DMS79 (cell line): ENCODE data around the gene TMPRSS5.
"Not testable (repeated sequence)": the region's sequence is repeated elsewhere in the genome, so short reads cannot be mapped to it uniquely, and the experiment has no call there.

Source experiments
- DNase-seq: peaks from one replicate; lab custom pipeline; 2025; lab: John Stamatoyannopoulos, UW

Gene TMPRSS5

DNA sequence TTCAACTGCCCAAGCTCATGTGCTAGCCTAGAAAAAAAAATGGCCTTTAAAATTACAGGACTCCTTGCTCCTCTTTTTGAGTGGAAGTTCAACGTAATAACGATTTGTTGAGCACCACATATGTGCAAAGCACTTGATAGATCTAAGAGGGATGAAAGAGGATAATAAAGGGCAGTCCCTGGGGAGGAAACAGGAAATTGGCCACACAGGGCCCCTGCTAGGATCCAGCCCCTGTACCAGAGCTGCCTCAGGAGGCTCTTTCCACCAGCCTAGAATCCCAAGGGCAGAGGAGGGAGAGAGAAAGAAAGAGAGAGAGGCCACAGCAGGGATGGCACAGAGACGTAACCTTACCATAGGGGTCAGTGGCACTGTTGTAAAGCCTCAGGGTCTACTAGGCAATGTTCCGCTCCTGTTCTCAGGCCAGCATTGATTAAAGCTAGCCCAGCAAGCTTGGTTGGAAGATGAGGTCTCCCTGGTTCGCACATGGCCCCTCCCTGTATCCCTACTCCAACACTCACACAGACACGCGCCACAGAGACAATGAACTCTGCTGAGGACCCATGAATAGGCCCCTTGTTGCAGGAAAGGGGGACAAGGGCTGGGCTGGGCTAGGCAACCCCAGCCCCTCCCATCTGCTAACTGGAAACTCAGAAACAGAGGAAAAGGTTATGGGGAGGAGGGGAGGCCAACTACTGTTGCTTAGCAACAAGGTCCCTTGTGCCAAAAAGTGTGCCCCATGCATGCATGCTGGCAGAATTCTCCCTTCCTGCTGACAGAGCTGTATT is at the start of gene TMPRSS5:
TMPRSS5 (minus strand) TSS at position 438 of the 785 bp plus-strand sequence; CDS start at position 354, 84 bp downstream.
- no peak for DNase-seq

DNA sequence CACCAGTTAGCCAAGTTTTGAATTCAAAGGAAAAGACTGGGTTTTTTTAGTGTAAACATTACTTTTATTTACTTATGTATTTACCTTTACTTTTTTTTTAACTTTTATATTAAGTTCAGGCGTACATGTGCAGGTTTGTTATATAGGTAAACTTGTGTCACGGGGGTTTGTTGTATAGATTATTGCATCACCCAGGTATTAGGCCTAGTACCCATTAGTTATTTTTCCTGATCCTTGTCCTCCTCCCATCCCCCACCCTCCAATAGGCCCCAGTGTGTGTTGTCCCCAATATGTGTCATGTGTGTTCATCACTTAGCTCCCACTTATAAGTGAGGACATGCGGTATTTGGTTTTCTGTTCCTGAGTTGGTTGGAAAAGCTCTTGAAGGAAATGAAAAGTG is 46.8 kb upstream of the TMPRSS5 start:
- DNase-seq: no peak

DNA sequence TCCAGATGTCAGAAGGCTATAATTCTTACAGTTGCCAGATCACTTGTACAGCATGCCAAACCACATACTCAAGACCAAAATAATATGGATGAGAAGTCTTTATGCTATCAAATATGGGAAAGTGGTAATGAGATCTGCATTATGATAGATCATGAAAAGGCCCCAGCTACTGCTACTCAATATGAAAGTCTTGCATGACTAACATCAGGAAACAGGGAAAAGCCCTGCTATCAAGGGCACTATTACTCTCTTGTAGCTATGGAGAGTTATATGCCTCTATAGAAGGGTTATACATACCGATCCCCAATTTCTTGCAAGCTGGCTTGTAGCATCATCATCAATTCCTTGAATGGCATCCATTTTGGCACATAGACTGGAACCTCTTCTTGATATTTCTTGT is 30.2 kb upstream of the TMPRSS5 start:
- no peak for DNase-seq

GRCh38 chr11:113732092-113732491 is 26.0 kb upstream of the TMPRSS5 start:
- no peak for DNase-seq

- peak; percentile 26 for DNase-seq
Measured at GRCh38 chr11:113730887-113731726, 25.0 kb upstream of the TMPRSS5 start.

DNA sequence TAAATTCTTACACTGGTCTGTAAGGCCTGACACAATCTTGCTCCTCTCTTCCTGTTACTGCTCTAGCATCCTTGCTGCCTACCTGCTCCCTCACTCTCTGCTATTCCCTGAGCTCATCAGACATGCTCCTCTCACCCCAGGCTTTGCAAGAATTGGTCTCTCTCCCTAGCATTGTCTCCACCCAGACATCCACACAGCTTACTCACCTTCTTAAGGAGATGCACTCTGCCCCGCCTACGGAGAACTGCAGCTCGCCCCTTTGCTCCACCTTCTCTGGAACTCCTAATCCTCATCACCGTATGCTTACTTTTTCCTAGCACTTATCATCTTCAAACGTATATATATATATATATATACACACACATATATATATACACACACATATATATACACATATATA is 23.3 kb upstream of the TMPRSS5 start:
- no peak for DNase-seq

DNA sequence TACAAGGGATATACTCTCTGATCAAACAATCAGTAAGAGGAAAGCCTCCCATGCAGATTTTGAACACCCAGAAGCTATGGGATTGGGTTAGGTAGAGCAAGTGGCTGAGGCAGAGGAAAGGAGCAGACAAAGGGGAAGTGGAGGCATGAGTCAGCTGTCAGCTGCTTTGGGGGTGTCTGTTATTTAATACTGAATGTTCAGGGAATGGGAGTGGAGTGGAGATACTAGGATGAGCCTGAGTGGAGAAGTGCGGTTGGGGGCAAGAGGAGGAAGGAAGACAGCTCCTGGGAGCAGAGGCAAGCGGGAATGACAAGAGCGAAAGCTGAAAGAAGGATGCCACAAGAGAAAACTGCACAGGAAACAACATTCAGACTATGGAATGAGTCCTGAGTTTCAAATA is 22.7 kb upstream of the TMPRSS5 start:
- no peak for DNase-seq

DNA sequence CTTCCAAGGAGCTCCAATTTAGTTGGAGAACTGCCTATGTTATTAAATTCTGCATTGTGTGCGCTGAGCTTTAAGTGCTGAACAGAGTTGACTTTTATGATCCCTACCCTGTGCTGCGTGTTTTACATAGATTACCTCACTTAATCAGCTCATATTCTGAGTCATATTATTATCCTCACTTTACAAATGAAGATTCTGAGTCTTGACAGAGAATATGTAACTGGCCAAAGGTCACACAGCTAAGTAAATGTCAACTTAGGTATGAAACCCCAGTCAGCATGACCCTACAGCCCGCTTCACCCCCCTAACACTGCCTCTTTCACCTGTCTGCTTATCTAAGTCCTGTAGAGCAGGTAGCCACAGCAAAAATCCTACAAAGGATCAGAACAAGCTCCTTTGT is 19.8 kb upstream of the TMPRSS5 start:
- no peak for DNase-seq

DNA sequence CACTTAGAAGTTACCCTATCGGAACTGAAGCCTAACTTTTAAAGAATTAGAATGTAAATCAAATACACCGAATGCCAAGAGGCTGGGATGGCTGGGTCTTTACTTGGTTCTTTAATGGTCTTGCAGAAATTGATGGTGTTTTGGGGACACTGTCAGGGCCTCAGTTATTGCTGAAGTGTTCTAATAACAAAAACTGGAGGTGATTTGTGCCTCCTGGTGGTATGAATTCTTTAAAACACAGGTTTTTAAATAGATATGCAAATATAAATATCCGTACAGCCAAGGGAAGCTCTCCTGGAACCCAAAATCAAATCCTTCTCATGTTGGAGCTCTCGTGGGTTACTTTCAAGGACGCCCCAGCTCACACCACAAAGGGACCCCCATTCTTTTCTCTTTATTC is 19.3 kb upstream of the TMPRSS5 start:
- DNase-seq: no peak

GRCh38 chr11:113724778-113725177 is 18.7 kb upstream of the TMPRSS5 start:
- no peak for DNase-seq

GRCh38 chr11:113723787-113724186 is 17.7 kb upstream of the TMPRSS5 start:
- DNase-seq: no peak

- DNase-seq: no peak
Measured at GRCh38 chr11:113722934-113723333, 16.8 kb upstream of the TMPRSS5 start.

DNA sequence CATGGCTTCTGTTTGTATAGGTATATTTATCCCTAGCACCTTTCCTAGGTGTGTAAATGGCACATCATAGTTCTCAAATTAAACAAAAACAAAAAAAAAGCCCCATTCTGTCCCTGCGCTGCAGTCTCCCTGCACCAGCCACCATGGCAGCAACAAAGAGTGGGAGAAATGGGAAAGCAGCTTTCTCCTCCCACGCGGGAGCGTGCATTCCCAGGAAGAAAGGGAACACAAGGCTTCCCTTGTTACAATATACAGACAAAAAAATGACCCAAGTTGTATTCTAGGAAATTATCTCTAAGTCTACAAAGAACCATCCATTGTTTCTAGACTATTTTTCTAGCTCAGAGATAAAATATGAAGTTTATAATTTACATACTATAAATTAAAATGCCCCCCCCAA is 16.1 kb upstream of the TMPRSS5 start:
- no peak for DNase-seq

DNA sequence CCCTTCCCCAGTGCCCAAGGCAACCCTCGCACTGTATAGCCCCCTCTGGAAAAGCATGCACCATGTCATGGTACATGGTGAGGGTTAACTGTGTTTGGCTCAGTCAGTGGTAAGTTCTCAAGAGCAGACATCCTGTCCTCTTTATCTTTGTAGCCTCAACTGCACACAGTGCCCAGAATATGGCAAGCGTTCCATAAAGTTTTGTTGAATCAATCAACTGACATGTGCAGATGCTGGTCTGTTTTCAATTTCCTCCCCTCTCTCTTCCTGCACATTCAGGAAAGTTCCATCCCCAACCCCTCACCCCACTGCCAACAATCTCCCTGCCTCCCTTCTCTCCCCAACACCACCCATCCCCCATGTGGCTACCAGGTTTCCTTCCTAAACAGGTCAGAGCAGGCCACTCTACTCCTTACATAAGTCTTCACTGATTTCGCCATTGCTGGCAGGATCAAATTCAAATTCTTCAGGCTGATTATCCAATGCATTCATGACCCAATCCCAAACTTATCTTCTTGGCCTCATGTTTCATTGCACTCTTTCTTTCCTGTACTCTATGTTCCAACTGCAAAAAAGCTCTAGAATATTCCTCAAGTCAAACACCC is 15.5 kb upstream of the TMPRSS5 start:
- DNase-seq: no peak

GRCh38 chr11:113720478-113720877 is 14.4 kb upstream of the TMPRSS5 start:
- DNase-seq: not testable (repeated sequence)

DNA sequence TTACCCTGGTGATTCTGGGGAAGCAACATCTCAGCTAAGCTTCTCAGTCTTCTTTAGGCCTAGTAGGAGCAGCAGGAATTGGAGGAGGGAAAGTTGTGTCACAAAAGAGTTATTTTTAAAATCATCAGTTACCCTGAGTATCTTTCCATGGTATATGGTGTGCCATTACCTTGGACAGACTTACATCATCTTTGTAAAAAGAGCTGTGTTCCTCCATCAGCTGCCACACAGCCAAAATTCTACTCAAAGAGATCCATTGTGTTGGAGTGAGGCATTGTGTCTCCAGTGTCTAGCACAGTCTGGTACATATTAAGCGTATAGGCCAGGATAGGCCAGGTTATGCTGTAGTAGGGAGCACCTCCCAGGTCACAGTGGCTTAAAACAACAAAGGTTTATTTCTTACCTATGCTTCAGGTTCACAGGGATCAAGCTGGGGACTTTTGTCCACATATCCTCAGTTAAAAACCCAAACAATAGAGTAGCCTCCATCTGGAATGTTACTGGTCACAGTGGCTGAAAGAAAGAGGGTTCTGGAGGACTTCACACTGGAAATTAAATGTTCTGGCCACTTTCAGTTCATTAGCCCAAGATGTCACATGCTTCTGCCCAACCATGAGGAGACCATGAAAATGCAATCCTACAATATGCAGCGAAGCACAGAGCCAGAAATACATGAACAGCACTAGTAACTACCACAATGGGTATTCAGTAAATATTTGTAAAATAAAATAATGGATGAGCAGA is 9.9 kb upstream of the TMPRSS5 start:
- peak; percentile 82 for DNase-seq

- DNase-seq: no peak
Measured at GRCh38 chr11:113715273-113715672, 9.2 kb upstream of the TMPRSS5 start.

- no peak for DNase-seq
Measured at GRCh38 chr11:113710989-113711388, 4.9 kb upstream of the TMPRSS5 start.

- DNase-seq: not testable (repeated sequence)
Measured at GRCh38 chr11:113703551-113703950, 2.6 kb downstream of the TMPRSS5 start.

DNA sequence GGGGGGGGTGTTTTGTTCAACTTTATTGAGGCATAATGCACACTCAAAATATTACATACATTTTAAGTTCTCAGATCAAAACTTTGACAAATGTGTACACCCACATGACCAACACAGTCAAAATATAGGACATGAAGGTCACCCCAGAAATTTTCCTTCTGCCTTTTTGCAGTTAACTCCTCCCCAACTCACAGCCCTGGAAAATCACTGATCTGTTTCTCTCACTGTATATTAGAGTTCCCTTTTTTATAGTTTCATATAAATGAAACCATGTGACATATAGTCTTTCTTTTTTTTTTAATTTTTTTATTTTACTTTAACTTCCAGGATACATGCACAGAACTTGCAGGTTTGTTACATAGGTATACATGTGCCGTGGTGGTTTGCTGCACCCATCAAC is 4.6 kb downstream of the TMPRSS5 start:
- no peak for DNase-seq

- DNase-seq: no peak
Measured at GRCh38 chr11:113698515-113698914, 7.6 kb downstream of the TMPRSS5 start.

DNA sequence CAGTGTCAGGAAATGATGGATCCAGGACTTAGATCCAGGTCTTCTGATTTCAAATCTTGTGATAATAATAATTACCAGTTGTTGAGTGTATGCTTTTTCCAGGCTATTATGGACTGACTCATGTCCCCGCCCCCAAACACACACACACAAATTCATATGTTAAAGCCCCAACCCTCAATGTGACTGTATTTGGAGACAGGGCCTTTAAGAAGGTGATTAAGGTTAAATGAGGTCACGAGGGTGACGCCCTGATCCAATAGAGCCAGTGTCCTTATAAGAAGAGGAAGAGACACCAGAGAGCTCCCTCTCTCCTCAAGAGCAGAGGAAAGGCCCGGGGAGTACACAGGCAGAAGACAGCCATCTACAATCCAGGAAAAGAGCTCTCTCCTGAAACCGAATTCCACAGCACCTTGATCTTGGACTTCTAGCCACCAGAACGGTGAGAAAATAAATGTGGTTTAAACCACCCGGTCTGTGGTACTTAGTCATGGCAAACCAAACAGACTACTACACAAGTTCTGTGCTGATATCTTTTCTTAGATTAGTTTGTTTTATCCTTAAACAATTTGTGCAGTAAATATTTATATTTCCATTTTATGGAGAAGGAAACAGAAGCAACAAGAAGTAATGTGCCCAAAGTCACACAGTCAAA is 8.2 kb downstream of the TMPRSS5 start:
- no peak for DNase-seq
